Measurements from ENCODE around the gene TTC39A. TPM values are rescaled to one million over a fixed set of nuclear protein-coding genes. Genes with fewer than 3 reads are reported as not detected.

The TTC39A gene
- total and polyA plus RNA-seq, 2 donors (not counting 1 experiment from before 2014, with no cell fraction given), result not detected

DNA sequence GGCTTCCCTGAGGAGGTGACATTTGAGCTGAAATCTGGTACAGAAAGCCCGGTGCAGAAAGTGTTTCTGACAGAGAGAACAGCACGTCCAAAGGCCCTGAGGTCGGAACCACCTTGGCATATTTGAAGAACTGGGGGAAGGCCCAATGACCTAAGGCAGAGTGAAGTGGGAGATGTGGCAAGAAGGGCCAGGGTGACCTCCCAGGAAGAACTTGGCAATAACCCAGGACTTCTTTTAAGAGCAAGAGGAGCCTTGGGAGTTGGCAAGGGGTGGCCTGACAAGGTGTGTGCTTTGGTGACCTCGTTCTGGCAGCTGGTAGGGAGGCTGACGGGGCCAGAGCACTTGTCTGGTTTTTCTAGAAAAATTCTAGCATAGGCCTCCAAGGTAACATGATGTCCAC lies 23.4 kb downstream of the TTC39A start:
- ChIA-PET POLR2A (no interaction called here), CTCF (interaction anchor here (1.0 to 2.3 kb wide), 3 partner anchors 10 to 11 kb away, joined by 3 to 13 read pairs (median 4); no protein-coding TSS in a partner anchor)
- no peaks in the 10 kb centered on the region for H3K36me3 ChIP-seq (replicated peaks in 1 of 2; ENCODE audit: control extremely low read depth in 1 of 2, control insufficient read depth in 1 of 2, extremely low read depth in 1 of 2, insufficient read depth in 2 of 2, low read length in 1 of 2)
- no peaks in the 10 kb centered on the region for H3K27me3 Mint-ChIP-seq
- no peaks in the 10 kb centered on the region for H3K9me3 Mint-ChIP-seq (ENCODE audit: insufficient read depth)
- DNase-seq (no peak), ATAC-seq (ENCODE audit: low read depth) (no peak)
- H3K4me1 ChIP-seq (ENCODE audit: control insufficient read depth in 2 of 2, insufficient read depth in 2 of 2, low read length in 2 of 2), result peaks cover 3 to 8% of the 10 kb centered on the region in 2 donors
- H3K4me3 Mint-ChIP-seq, result no peak overlapping the region
- 98% methylated on average over 3 of the region's 5 CpGs for WGBS (ENCODE audit: insufficient coverage)
- H2AFZ ChIP-seq (ENCODE audit: insufficient read depth, low read depth, low read length, poor library complexity, severe bottlenecking), result no peak overlapping the region
- H3K27ac ChIP-seq (ENCODE audit: low read length in 2 of 2), result no peak overlapping the region
- H3K79me2 ChIP-seq (ENCODE audit: control insufficient read depth, insufficient read depth, low read length), result no peaks in the 10 kb centered on the region
- H4K20me1 ChIP-seq (ENCODE audit: control insufficient read depth, insufficient read depth, low read length, poor library complexity, severe bottlenecking), result no peaks in the 10 kb centered on the region
- no peaks in the 10 kb centered on the region for H3K27me3 ChIP-seq (replicated peaks in 1 of 4; ENCODE audit: control extremely low read depth in 1 of 4, control insufficient read depth in 3 of 4, insufficient read depth in 4 of 4, low read length in 3 of 4)
- TF ChIP-seq CTCF (IDR thresholded peaks at IDR 0.05) (no peak), EZH2 (IDR thresholded peaks at IDR 0.05; ENCODE audit: borderline replicate concordance, insufficient read depth, low read depth, low read length, poor library complexity, severe bottlenecking) (no peak)
- no peak overlapping the region for H3K4me3 ChIP-seq (ENCODE audit: control extremely low read depth in 1 of 5, extremely low read depth in 1 of 5, insufficient read depth in 1 of 5, low read depth in 2 of 5, low read length in 4 of 5)
- no peaks in the 10 kb centered on the region for H3K9me3 ChIP-seq (ENCODE audit: control extremely low read depth in 1 of 3, control insufficient read depth in 2 of 3, insufficient read depth in 1 of 3, low read length in 2 of 3)
- no peak overlapping the region for H3K4me2 ChIP-seq (replicated peaks; ENCODE audit: low read depth, low read length, poor library complexity, severe bottlenecking)
- peaks cover 14% of the 10 kb centered on the region for H3K4me1 Mint-ChIP-seq
- intact Hi-C loops (cut with micrococcal nuclease), result no loop called here
- H3K9ac ChIP-seq (ENCODE audit: low read length), result no peak overlapping the region
- no peak overlapping the region for H3K27ac Mint-ChIP-seq

GRCh38 chr1:51305371-51305823 lies 25.0 kb downstream of the TTC39A start:
- H4K20me1 ChIP-seq (ENCODE audit: control insufficient read depth, insufficient read depth, low read length, poor library complexity, severe bottlenecking), result no peaks in the 10 kb centered on the region
- DNase-seq (no peak), ATAC-seq (ENCODE audit: low read depth) (no peak)
- WGBS (ENCODE audit: insufficient coverage), result 96% methylated on average over 4 of the region's 4 CpGs
- H3K4me2 ChIP-seq (replicated peaks; ENCODE audit: low read depth, low read length, poor library complexity, severe bottlenecking), result no peak overlapping the region
- Mint-ChIP-seq H3K27me3 (no peaks in the 10 kb centered on the region), H3K9me3 (ENCODE audit: insufficient read depth) (no peaks in the 10 kb centered on the region), H3K4me1 (peaks cover 2% of the 10 kb centered on the region), H3K4me3 (no peak overlapping the region), H3K27ac (no peak overlapping the region)
- H2AFZ ChIP-seq (ENCODE audit: insufficient read depth, low read depth, low read length, poor library complexity, severe bottlenecking), result no peak overlapping the region
- no peak overlapping the region for H3K4me3 ChIP-seq (ENCODE audit: control extremely low read depth in 1 of 5, extremely low read depth in 1 of 5, insufficient read depth in 1 of 5, low read depth in 2 of 5, low read length in 4 of 5)
- POLR2A ChIA-PET, result no interaction called here
- intact Hi-C loops (cut with micrococcal nuclease), result no loop called here
- no peaks in the 10 kb centered on the region for H3K79me2 ChIP-seq (ENCODE audit: control insufficient read depth, insufficient read depth, low read length)
- no peaks in the 10 kb centered on the region for H3K27me3 ChIP-seq (replicated peaks in 1 of 4; ENCODE audit: control extremely low read depth in 1 of 4, control insufficient read depth in 3 of 4, insufficient read depth in 4 of 4, low read length in 3 of 4)
- H3K9me3 ChIP-seq (ENCODE audit: control extremely low read depth in 1 of 3, control insufficient read depth in 2 of 3, insufficient read depth in 1 of 3, low read length in 2 of 3), result no peaks in the 10 kb centered on the region
- peaks cover 3 to 5% of the 10 kb centered on the region in 2 donors for H3K4me1 ChIP-seq (ENCODE audit: control insufficient read depth in 2 of 2, insufficient read depth in 2 of 2, low read length in 2 of 2)
- no peaks in the 10 kb centered on the region for H3K36me3 ChIP-seq (replicated peaks in 1 of 2; ENCODE audit: control extremely low read depth in 1 of 2, control insufficient read depth in 1 of 2, extremely low read depth in 1 of 2, insufficient read depth in 2 of 2, low read length in 1 of 2)
- TF ChIP-seq EZH2 (IDR thresholded peaks at IDR 0.05; ENCODE audit: borderline replicate concordance, insufficient read depth, low read depth, low read length, poor library complexity, severe bottlenecking) (no peak), CTCF (IDR thresholded peaks at IDR 0.05) (no peak)
- H3K9ac ChIP-seq (ENCODE audit: low read length), result no peak overlapping the region
- H3K27ac ChIP-seq (ENCODE audit: low read length in 2 of 2), result no peak overlapping the region
- CTCF ChIA-PET, result interaction anchor here (2.3 kb wide), 1 partner anchor 9 kb away, joined by 13 read pairs; no protein-coding TSS in a partner anchor
